HEK293 (cell line): ENCODE data around the gene ELANE.

Experiments
- CTCF ChIA-PET: fragments of 350-600 bp; formaldehyde crosslinking; extraction: SDS; loops from one replicate; lab custom pipeline; 2021; ENCODE audit warnings: antibody characterized with exemption; lab: Yijun Ruan, JAX
- POLR2A ChIA-PET: fragments of 300-600 bp; formaldehyde crosslinking; extraction: SDS; loops from one replicate; lab custom pipeline; 2020; ENCODE audit warnings: antibody characterized with exemption, inconsistent platforms; lab: Yijun Ruan, JAX
- H3K27ac ChIP-seq: fragments of 200-500 bp; sonication (Bioruptor generic); 2 replicates; pipeline ENCODE4 v1.5.1; 2014; ENCODE audit warnings: low read depth, low read length, control low read depth, inconsistent platforms; ENCODE audit errors: extremely low read depth
- H3K36me3 ChIP-seq, 2 experiments: fragments of 200-500 bp in 1 of 2; sonication (Bioruptor generic) in 1 of 2; 1 replicate in 1 of 2; 2 replicates in 1 of 2; pipeline ENCODE4 v1.5.1; 2014 to 2017; ENCODE audit warnings: inconsistent platforms in 2 of 2, low read length in 2 of 2; ENCODE audit not compliant: control insufficient read depth in 2 of 2, insufficient read depth in 1 of 2
- H3K4me1 ChIP-seq: fragments of 200-500 bp; sonication (Bioruptor generic); 2 replicates; pipeline ENCODE4 v1.5.1; 2014; ENCODE audit warnings: mild to moderate bottlenecking, low read length, inconsistent platforms; ENCODE audit not compliant: control insufficient read depth, insufficient read depth
- H3K4me3 ChIP-seq: 2 replicates; pipeline ENCODE4 v1.5.1; 2011; ENCODE audit warnings: low read depth, mild to moderate bottlenecking, control low read depth, low read length, moderate library complexity
- H3K9me3 ChIP-seq: fragments of 200-500 bp; sonication (Bioruptor generic); 2 replicates; pipeline ENCODE4 v1.5.1; 2014; ENCODE audit warnings: low read depth, low read length, inconsistent platforms; ENCODE audit not compliant: control insufficient read depth, insufficient read depth
- EGR2 ChIP-seq: fragments of 450-650 bp; formaldehyde crosslinking; IDR thresholded peaks from 2 replicates; pipeline ENCODE4 v1.5.1; 2016; ENCODE audit warnings: low read depth, missing biosample characterization, missing genetic modification characterization
- GLIS1 ChIP-seq: fragments of 450-650 bp; formaldehyde crosslinking; IDR thresholded peaks from 2 replicates; pipeline ENCODE4 v1.5.1; 2016; ENCODE audit warnings: missing biosample characterization, missing genetic modification characterization
- KLF8 ChIP-seq: fragments of 450-650 bp; formaldehyde crosslinking; IDR thresholded peaks from 2 replicates; pipeline ENCODE4 v1.5.1; 2016; ENCODE audit warnings: missing biosample characterization, missing genetic modification characterization
- PRDM1 ChIP-seq: fragments of 450-650 bp; formaldehyde crosslinking; IDR thresholded peaks from 2 replicates; pipeline ENCODE4; 2016; ENCODE audit warnings: missing biosample characterization, missing genetic modification characterization
- PRDM10 ChIP-seq: fragments of 450-650 bp; formaldehyde crosslinking; IDR thresholded peaks from 2 replicates; pipeline ENCODE4 v1.5.1; 2016; ENCODE audit warnings: missing biosample characterization, missing genetic modification characterization
- SALL2 ChIP-seq: fragments of 450-650 bp; formaldehyde crosslinking; IDR thresholded peaks from 2 replicates; pipeline ENCODE4 v1.5.0; 2017; ENCODE audit warnings: missing biosample characterization, mild to moderate bottlenecking, missing genetic modification characterization, borderline replicate concordance
- YY1 ChIP-seq: fragments of 450-650 bp; formaldehyde crosslinking; IDR thresholded peaks from 2 replicates; pipeline ENCODE4 v1.5.1; 2018; ENCODE audit warnings: missing biosample characterization, missing genetic modification characterization
- ZBTB17 ChIP-seq: fragments of 450-650 bp; formaldehyde crosslinking; IDR thresholded peaks from 2 replicates; pipeline ENCODE4 v1.5.1; 2016; ENCODE audit warnings: missing biosample characterization, missing genetic modification characterization
- ZFHX2 ChIP-seq: fragments of 450-650 bp; formaldehyde crosslinking; conservative IDR thresholded peaks from 2 replicates; pipeline ENCODE4 v1.5.1; 2016; ENCODE audit warnings: missing biosample characterization, missing genetic modification characterization
- ZFP41 ChIP-seq: fragments of 450-650 bp; formaldehyde crosslinking; IDR thresholded peaks from 2 replicates; pipeline ENCODE4 v1.5.1; 2016; ENCODE audit warnings: missing biosample characterization, missing genetic modification characterization, borderline replicate concordance
- ZNF121 ChIP-seq: fragments of 450-650 bp; formaldehyde crosslinking; IDR thresholded peaks from 2 replicates; pipeline ENCODE4 v1.5.1; 2016; ENCODE audit warnings: missing biosample characterization, missing genetic modification characterization
- ZNF223 ChIP-seq: fragments of 450-650 bp; formaldehyde crosslinking; IDR thresholded peaks from 2 replicates; pipeline ENCODE4 v1.5.1; 2016; ENCODE audit warnings: missing biosample characterization, missing genetic modification characterization
- ZNF366 ChIP-seq: fragments of 450-650 bp; formaldehyde crosslinking; conservative IDR thresholded peaks from 2 replicates; pipeline ENCODE4 v1.5.1; 2016; ENCODE audit warnings: missing biosample characterization, missing genetic modification characterization
- ZNF391 ChIP-seq: fragments of 450-650 bp; formaldehyde crosslinking; IDR thresholded peaks from 2 replicates; pipeline ENCODE4 v1.5.1; 2016; ENCODE audit warnings: low read depth, missing biosample characterization, missing genetic modification characterization, borderline replicate concordance
- ZNF558 ChIP-seq: fragments of 450-650 bp; formaldehyde crosslinking; IDR thresholded peaks from 2 replicates; pipeline ENCODE4 v1.5.1; 2016; ENCODE audit warnings: missing biosample characterization, missing genetic modification characterization
- ZNF600 ChIP-seq: fragments of 450-650 bp; formaldehyde crosslinking; IDR thresholded peaks from 2 replicates; pipeline ENCODE4 v1.5.1; 2016; ENCODE audit warnings: missing biosample characterization, missing genetic modification characterization
- ZNF610 ChIP-seq: fragments of 450-650 bp; formaldehyde crosslinking; IDR thresholded peaks from 2 replicates; pipeline ENCODE4 v1.5.1; 2016; ENCODE audit warnings: missing biosample characterization, missing genetic modification characterization, borderline replicate concordance
- ZSCAN18 ChIP-seq: fragments of 450-650 bp; formaldehyde crosslinking; IDR thresholded peaks from 2 replicates; pipeline ENCODE4 v1.5.1; 2016; ENCODE audit warnings: missing biosample characterization, missing genetic modification characterization
- TF ChIP-seq, protein P1 (sequence below): fragments of 450-650 bp; formaldehyde crosslinking; IDR thresholded peaks from 2 replicates; pipeline ENCODE4 v1.5.1; 2017; ENCODE audit warnings: missing biosample characterization, missing genetic modification characterization
- TF ChIP-seq, protein P2 (sequence below): fragments of 450-650 bp; formaldehyde crosslinking; IDR thresholded peaks from 2 replicates; pipeline ENCODE4 v1.5.1; 2016; ENCODE audit warnings: missing biosample characterization, missing genetic modification characterization, borderline replicate concordance
- TF ChIP-seq, protein P3 (sequence below): fragments of 450-650 bp; formaldehyde crosslinking; IDR thresholded peaks from 2 replicates; pipeline ENCODE4 v1.5.1; 2016; ENCODE audit warnings: missing biosample characterization, missing genetic modification characterization

ELANE gene

DNA sequence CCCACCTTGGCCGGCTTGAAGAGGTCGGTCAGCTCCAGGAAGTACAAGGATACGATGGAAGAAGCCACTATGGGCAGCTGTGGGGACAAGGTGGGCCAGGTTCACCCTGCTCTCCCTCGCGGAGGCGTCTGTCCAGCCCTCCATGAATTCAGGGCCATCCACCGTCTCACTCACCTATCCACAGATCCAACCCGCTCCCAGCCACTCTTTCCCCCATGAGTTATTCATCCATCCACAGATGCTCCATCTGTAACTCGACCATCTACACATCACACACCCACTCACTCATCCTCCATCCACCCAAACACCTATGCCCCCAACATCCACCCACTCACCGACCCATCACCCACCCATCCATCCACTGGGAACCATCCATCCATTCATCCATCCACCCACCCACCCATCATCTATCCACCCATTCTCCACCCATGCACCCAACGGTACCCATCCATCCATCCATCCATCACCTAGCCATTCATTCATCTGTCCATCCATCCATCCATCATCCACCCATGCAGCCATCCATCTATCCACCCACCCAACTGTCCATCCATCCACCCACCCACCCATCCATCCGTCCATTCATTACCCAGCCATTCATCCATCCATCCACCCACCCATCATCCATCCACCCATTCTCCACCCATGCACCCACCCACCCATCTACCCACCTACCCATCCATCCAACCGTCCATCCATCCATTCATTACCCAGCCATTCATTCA is 36.2 kb upstream of the ELANE start:
- no peaks in the 10 kb centered on the region for H3K9me3 ChIP-seq
- CTCF ChIA-PET: interaction anchor here (1.0 kb wide), 1 partner anchor 46 kb away, joined by 4 read pairs; no protein-coding TSS in a partner anchor

DNA sequence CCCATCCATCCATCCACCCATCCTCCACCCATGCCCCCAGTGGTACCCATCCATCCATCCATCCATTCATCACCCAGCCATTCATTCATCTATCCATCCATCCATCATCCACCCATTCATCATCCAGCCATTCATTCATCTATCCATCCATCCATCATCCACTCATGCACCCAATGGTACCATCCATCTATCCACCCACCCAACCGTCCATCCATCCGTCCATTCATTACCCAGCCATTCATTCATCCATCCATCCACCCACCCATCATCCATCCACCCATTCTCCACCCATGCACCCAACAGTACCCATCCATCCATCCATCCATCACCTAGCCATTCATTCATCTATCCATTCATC is 35.6 kb upstream of the ELANE start:
- H3K9me3 ChIP-seq: no peaks in the 10 kb centered on the region
- TF ChIP-seq ZNF121 (tag by site-specific recombination) (no peak), PRDM10 (tag by site-specific recombination) (no peak), ZFHX2 (tag by site-specific recombination) (peak; percentile 5; the same call in 1 of the 2 replicates), YY1 (tag by site-specific recombination) (no peak), ZSCAN18 (tag by site-specific recombination) (no peak), ZNF223 (tag by site-specific recombination) (no peak), EGR2 (0 out of 2 replicates have a peak, but pooled peaks have one; percentile 4), GLIS1 (no peak), ZFP41 (tag by site-specific recombination) (no peak), SALL2 (no peak), ZNF366 (tag by site-specific recombination) (peak; percentile 98)
- TF ChIP-seq, protein P1, sequence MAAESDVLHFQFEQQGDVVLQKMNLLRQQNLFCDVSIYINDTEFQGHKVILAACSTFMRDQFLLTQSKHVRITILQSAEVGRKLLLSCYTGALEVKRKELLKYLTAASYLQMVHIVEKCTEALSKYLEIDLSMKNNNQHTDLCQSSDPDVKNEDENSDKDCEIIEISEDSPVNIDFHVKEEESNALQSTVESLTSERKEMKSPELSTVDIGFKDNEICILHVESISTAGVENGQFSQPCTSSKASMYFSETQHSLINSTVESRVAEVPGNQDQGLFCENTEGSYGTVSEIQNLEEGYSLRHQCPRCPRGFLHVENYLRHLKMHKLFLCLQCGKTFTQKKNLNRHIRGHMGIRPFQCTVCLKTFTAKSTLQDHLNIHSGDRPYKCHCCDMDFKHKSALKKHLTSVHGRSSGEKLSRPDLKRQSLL (tag by site-specific recombination): no peak
- TF ChIP-seq, protein P2, sequence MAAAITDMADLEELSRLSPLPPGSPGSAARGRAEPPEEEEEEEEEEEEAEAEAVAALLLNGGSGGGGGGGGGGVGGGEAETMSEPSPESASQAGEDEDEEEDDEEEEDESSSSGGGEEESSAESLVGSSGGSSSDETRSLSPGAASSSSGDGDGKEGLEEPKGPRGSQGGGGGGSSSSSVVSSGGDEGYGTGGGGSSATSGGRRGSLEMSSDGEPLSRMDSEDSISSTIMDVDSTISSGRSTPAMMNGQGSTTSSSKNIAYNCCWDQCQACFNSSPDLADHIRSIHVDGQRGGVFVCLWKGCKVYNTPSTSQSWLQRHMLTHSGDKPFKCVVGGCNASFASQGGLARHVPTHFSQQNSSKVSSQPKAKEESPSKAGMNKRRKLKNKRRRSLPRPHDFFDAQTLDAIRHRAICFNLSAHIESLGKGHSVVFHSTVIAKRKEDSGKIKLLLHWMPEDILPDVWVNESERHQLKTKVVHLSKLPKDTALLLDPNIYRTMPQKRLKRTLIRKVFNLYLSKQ (tag by site-specific recombination): no peak
- ChIA-PET CTCF (no interaction called here), POLR2A (no interaction called here)
- H3K27ac ChIP-seq: no peak overlapping the region
- H3K4me1 ChIP-seq: no peaks in the 10 kb centered on the region
- H3K4me3 ChIP-seq: no peak overlapping the region
- peaks cover 8 to 19% of the 10 kb centered on the region in 2 experiments; a peak in 2 of 3 replicates for H3K36me3 ChIP-seq

More for the DNA sequence above, 36.2 kb upstream of the ELANE start:
- H3K36me3 ChIP-seq: peaks cover 8 to 25% of the 10 kb centered on the region in 2 experiments; a peak in 2 of 3 replicates
- TF ChIP-seq ZNF600 (tag by site-specific recombination) (0 out of 2 replicates have a peak, but pooled peaks have one; percentile 41), ZFHX2 (tag by site-specific recombination) (peak; percentile 91), ZNF610 (tag by site-specific recombination) (no peak), PRDM1 (no peak), ZNF391 (tag by site-specific recombination) (0 out of 2 replicates have a peak, but pooled peaks have one; percentile 26), KLF8 (tag by site-specific recombination) (peak; percentile 81), EGR2 (peak; percentile 96), ZBTB17 (tag by site-specific recombination) (peak; percentile 95), ZNF558 (tag by site-specific recombination) (0 out of 2 replicates have a peak, but pooled peaks have one; percentile 60)
- TF ChIP-seq, protein P3, sequence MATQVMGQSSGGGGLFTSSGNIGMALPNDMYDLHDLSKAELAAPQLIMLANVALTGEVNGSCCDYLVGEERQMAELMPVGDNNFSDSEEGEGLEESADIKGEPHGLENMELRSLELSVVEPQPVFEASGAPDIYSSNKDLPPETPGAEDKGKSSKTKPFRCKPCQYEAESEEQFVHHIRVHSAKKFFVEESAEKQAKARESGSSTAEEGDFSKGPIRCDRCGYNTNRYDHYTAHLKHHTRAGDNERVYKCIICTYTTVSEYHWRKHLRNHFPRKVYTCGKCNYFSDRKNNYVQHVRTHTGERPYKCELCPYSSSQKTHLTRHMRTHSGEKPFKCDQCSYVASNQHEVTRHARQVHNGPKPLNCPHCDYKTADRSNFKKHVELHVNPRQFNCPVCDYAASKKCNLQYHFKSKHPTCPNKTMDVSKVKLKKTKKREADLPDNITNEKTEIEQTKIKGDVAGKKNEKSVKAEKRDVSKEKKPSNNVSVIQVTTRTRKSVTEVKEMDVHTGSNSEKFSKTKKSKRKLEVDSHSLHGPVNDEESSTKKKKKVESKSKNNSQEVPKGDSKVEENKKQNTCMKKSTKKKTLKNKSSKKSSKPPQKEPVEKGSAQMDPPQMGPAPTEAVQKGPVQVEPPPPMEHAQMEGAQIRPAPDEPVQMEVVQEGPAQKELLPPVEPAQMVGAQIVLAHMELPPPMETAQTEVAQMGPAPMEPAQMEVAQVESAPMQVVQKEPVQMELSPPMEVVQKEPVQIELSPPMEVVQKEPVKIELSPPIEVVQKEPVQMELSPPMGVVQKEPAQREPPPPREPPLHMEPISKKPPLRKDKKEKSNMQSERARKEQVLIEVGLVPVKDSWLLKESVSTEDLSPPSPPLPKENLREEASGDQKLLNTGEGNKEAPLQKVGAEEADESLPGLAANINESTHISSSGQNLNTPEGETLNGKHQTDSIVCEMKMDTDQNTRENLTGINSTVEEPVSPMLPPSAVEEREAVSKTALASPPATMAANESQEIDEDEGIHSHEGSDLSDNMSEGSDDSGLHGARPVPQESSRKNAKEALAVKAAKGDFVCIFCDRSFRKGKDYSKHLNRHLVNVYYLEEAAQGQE (tag by site-specific recombination): 0 out of 2 replicates have a peak, but pooled peaks have one; percentile 12
- TF ChIP-seq, all 188 proteins: peak for 8
- H3K27ac ChIP-seq: no peak overlapping the region
- POLR2A ChIA-PET: no interaction called here
- H3K4me3 ChIP-seq: no peak overlapping the region
- H3K4me1 ChIP-seq: no peaks in the 10 kb centered on the region
